Measurements from ENCODE around the gene IMPDH1.

Gene IMPDH1

DNA sequence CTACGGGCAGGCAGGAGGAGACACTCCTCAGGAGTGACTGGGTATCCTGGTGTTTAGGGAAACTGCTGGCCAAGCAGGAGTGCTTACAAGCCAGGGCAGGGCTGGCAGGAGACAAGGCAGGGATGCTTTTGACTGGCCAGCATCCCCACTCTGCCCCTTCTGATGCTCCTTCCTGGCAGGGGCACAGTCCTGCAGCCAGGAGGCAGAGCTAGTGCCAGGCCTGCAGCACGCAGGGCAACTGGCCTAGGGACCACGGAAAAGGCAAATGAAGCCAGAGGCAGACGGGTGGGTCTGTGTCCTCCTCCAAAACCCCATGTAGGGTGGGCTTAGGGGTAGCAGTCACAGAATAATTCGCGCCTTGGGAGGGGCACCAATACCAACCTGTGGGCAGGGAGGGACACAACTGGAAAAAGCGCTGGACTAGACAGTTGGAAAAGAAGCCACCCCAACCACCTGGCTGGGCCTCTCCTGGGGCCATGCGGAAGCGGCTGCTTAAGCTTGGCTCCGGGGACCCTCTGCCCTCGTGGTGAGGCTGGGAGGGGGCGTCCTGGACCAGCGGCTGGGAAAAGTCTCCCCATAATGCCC, 4.8 kb downstream of the IMPDH1 start:
- H2AFZ ChIP-seq (ENCODE audit: low read length): peak overlapping the region; percentile 32; the same call in 1 of the 2 replicates
- H3K9me2 ChIP-seq (replicated peaks; ENCODE audit: low read depth, low read length): no peaks in the 10 kb centered on the region
- peaks cover 14% of the 10 kb centered on the region for H4K20me1 ChIP-seq (ENCODE audit: insufficient read depth, low read length, poor library complexity, severe bottlenecking)
- H3K79me2 ChIP-seq (ENCODE audit: insufficient read depth, low read length): peaks cover 35% of the 10 kb centered on the region
- H3K36me3 ChIP-seq (ENCODE audit: insufficient read depth, low read length): peaks cover 9% of the 10 kb centered on the region; the same call in 1 of the 2 replicates
- H3F3A ChIP-seq (ENCODE audit: low read depth): peaks cover 6% of the 10 kb centered on the region; the same call in 1 of the 2 replicates
- peak overlapping the region; percentile 79 for H3K9ac ChIP-seq (ENCODE audit: low read depth, low read length, poor library complexity, severe bottlenecking)
- peak overlapping the region; percentile 72 for H3K4me3 ChIP-seq (ENCODE audit: low read length, poor library complexity, severe bottlenecking)
- H3K9me3 ChIP-seq (ENCODE audit: insufficient read depth, low read depth, low read length): no peaks in the 10 kb centered on the region
- H3K4me2 ChIP-seq (ENCODE audit: low read depth, low read length, poor library complexity, severe bottlenecking): peak overlapping the region; percentile 69
- no peaks in the 10 kb centered on the region for H3K27me3 ChIP-seq (ENCODE audit: insufficient read depth, low read length, poor library complexity, severe bottlenecking)
- peaks cover 41% of the 10 kb centered on the region for H3K4me1 ChIP-seq (ENCODE audit: insufficient read depth, low read length, poor library complexity, severe bottlenecking)
- TF ChIP-seq CTCF (conservative IDR thresholded peaks at IDR 0.05; ENCODE audit: low read length) (peak; percentile 27; the same call in 1 of the 2 replicates), EZH2phosphoT487 (IDR thresholded peaks at IDR 0.05; ENCODE audit: borderline replicate concordance) (no peak)

- H3K36me3 ChIP-seq (ENCODE audit: insufficient read depth, low read length): peaks cover 9% of the 10 kb centered on the region; the same call in 1 of the 2 replicates
- H3K4me3 ChIP-seq (ENCODE audit: low read length, poor library complexity, severe bottlenecking): peak overlapping the region; percentile 72
- peaks cover 39% of the 10 kb centered on the region for H3K4me1 ChIP-seq (ENCODE audit: insufficient read depth, low read length, poor library complexity, severe bottlenecking)
- H3F3A ChIP-seq (ENCODE audit: low read depth): peaks cover 6% of the 10 kb centered on the region; the same call in 1 of the 2 replicates
- no peaks in the 10 kb centered on the region for H3K9me3 ChIP-seq (ENCODE audit: insufficient read depth, low read depth, low read length)
- peaks cover 14% of the 10 kb centered on the region for H4K20me1 ChIP-seq (ENCODE audit: insufficient read depth, low read length, poor library complexity, severe bottlenecking)
- TF ChIP-seq CTCF (conservative IDR thresholded peaks at IDR 0.05; ENCODE audit: low read length): no peak
- TF ChIP-seq EZH2phosphoT487 (IDR thresholded peaks at IDR 0.05; ENCODE audit: borderline replicate concordance): no peak
- H3K79me2 ChIP-seq (ENCODE audit: insufficient read depth, low read length): peaks cover 35% of the 10 kb centered on the region
- H3K4me2 ChIP-seq (ENCODE audit: low read depth, low read length, poor library complexity, severe bottlenecking): peak overlapping the region; percentile 69
- no peak overlapping the region for H2AFZ ChIP-seq (ENCODE audit: low read length)
- peak overlapping the region; percentile 79 for H3K9ac ChIP-seq (ENCODE audit: low read depth, low read length, poor library complexity, severe bottlenecking)
- H3K27me3 ChIP-seq (ENCODE audit: insufficient read depth, low read length, poor library complexity, severe bottlenecking): no peaks in the 10 kb centered on the region
- no peaks in the 10 kb centered on the region for H3K9me2 ChIP-seq (replicated peaks; ENCODE audit: low read depth, low read length)
These were observed 5.6 kb downstream of the IMPDH1 start for GRCh38 chr7:128404143-128404681.

GRCh38 chr7:128403676-128404075, 6.1 kb downstream of the IMPDH1 start:
- peak overlapping the region; percentile 72 for H3K4me3 ChIP-seq (ENCODE audit: low read length, poor library complexity, severe bottlenecking)
- TF ChIP-seq EZH2phosphoT487 (IDR thresholded peaks at IDR 0.05; ENCODE audit: borderline replicate concordance) (no peak), CTCF (conservative IDR thresholded peaks at IDR 0.05; ENCODE audit: low read length) (no peak)
- H3K9me3 ChIP-seq (ENCODE audit: insufficient read depth, low read depth, low read length): no peaks in the 10 kb centered on the region
- H3F3A ChIP-seq (ENCODE audit: low read depth): peaks cover 6% of the 10 kb centered on the region; the same call in 1 of the 2 replicates
- no peaks in the 10 kb centered on the region for H3K9me2 ChIP-seq (replicated peaks; ENCODE audit: low read depth, low read length)
- peaks cover 34% of the 10 kb centered on the region for H3K4me1 ChIP-seq (ENCODE audit: insufficient read depth, low read length, poor library complexity, severe bottlenecking)
- peak overlapping the region; percentile 69 for H3K4me2 ChIP-seq (ENCODE audit: low read depth, low read length, poor library complexity, severe bottlenecking)
- H2AFZ ChIP-seq (ENCODE audit: low read length): no peak overlapping the region
- peaks cover 14% of the 10 kb centered on the region for H4K20me1 ChIP-seq (ENCODE audit: insufficient read depth, low read length, poor library complexity, severe bottlenecking)
- no peaks in the 10 kb centered on the region for H3K27me3 ChIP-seq (ENCODE audit: insufficient read depth, low read length, poor library complexity, severe bottlenecking)
- peak overlapping the region; percentile 79 for H3K9ac ChIP-seq (ENCODE audit: low read depth, low read length, poor library complexity, severe bottlenecking)
- H3K36me3 ChIP-seq (ENCODE audit: insufficient read depth, low read length): peaks cover 9% of the 10 kb centered on the region; the same call in 1 of the 2 replicates
- peaks cover 35% of the 10 kb centered on the region for H3K79me2 ChIP-seq (ENCODE audit: insufficient read depth, low read length)

All from Loucy (cell line).